CD4-positive, alpha-beta T cell treated with Interferon alpha-2 for 1 hour (primary cell): ENCODE data around the gene BRMS1L.
"Not testable (repeated sequence)": the region's sequence is repeated elsewhere in the genome, so short reads cannot be mapped to it uniquely, and the experiment has no call there.

Source experiments
- DNase-seq, 2 donors: peaks; one replicate each; pipeline ENCODE4 v3.0.0-alpha.2; 2020 to 2022

The BRMS1L gene, protein sequence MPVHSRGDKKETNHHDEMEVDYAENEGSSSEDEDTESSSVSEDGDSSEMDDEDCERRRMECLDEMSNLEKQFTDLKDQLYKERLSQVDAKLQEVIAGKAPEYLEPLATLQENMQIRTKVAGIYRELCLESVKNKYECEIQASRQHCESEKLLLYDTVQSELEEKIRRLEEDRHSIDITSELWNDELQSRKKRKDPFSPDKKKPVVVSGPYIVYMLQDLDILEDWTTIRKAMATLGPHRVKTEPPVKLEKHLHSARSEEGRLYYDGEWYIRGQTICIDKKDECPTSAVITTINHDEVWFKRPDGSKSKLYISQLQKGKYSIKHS

DNA sequence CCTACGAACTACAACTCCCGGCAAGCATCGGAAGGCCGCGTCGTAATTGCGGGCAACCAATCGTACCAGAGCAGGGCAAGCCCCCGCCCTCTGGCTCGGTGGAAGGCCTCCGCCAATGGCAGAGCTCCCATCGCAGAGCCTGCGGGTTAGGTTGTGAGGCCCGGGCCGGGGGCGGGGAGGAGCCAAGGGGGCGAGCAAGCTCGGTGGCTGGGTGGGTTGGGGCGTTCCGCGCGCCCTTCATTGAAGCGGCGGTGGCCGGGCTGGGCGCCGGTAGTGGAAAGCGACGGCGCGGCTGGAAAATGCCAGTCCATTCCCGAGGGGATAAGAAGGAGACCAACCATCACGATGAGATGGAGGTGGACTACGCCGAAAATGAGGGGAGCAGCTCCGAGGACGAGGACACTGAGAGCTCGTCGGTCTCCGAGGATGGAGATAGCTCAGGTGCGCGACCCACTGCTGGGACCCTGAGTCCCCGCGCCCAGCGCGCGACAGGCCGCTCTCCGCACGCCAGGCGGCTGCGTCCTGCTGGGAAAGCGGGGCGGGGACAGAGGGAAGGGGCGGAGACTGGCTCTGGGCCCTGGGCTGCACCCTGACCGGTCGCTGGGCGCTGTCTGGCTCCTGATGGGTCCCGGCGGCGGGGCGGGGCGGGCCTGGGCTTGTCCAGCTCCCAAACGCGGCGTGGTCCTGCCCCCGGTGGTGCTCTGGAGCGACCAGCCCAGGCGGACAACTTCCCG, at the start of gene BRMS1L:
Gene BRMS1L, plus strand, starts transcription at position 121 of the 734 bp plus-strand sequence. Its CDS starts 179 bp downstream, at position 300.
- DNase-seq, result peak; percentile 97

DNA sequence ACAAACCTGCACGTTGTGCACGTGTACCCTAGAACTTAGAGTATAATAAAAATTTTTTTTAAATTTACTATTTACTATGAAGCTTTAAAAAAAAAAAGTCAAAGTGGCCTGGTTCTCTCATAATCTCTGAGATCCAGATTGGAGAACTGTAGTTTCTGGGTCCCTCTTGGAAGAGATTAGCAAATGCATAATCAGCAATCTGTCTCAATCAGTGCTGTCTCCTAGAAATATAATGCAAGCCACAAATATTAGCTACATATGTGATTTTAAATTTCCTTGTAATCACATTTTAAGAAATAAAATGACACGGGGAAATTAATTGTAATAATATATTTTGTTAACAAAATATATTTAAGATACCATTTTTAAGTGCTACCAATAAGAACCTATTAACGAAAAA, 49.3 kb upstream of the BRMS1L start:
- DNase-seq, result no peak

DNA sequence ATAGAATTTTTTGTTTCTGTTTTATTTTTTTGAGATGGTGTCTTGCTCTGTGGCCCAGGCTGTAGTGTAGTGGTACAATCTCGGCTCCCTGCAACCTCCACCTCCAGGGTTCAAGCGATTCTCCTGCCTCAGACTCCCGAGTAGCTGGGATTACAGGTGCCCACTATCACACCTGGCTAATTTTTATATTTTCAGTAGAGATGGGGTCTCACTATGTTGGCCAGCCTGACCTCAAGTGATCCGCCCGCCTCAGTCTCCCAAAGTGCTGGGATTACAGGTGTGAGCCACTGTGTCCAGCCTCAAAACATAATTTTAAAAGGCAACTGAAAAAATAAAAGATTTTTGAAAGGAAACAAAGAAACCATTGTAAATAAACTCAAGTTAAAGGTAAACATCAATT, 48.6 kb upstream of the BRMS1L start:
- DNase-seq, result not testable (repeated sequence)

DNA sequence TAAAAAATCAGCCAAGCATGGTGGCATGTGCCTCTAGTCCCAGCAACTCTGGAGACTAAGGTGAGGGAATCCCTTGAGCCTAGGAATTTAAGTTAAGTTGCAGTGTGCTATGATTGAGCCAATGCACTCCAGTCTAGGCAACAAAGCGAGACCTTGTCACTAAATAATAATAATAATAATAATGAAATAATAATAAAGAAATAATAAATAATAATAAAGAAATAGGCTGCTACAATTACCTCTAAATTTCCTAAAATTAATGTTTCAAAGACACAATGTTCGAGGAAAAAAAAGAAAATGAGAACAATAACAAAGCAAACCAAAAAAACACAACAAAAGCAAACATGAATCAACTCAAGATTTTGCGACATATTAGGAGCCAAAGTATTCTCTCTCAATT, 46.8 kb upstream of the BRMS1L start:
- DNase-seq, result no peak

DNA sequence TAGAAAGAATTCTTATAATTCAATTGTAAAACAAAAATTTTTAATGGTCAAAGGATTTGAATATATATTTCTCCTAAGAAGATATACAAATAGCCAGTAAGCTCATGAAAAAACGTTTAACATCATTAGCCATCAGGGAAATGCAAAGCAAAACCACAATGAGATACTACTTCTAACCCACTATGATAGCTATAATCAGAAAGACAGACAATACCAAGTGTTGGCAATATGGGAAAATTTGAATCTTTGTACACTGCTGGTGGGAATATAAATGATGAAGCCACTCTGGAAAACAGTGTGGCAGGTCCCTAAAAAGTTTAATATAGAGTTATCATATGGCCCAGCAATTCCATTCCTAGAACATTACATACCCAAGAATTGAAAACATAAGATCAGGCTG, 42.4 kb upstream of the BRMS1L start:
- no peak for DNase-seq

DNA sequence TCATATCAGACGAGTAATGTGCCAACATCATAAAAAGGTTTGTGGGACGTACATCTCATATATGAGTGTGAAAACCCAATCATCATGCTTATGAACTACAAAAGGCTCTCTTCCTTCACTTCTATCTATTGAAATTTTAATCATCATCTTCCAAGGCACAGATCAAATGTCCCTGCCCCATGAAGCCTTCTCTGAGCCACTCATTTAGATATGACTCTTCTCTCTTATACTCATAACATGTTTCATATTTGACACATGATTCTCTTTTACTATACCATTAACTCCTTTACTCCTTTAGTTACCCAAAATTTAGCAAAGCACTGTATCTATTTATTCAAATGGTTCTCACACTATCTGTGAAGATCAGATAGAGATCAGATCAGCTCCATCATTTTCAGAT, 39.3 kb upstream of the BRMS1L start:
- DNase-seq, result no peak

DNA sequence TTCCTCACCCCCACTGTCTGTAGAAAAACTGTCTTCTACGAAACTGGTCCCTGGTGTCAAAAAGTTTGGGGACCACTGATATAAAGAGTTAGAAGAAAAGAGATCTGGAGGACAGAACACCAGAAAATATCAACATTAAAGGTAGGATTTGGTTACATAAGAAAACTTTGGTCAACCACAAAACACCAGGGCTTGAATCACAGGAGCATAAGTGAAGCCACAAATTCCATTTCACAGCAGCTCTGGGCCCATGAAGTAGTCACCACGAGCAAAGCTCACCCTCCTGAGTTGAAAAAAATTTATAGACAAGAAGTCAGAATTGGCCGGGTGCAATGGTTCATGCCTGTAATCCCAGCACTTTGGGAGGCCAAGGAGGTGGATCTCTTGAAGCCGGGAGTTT, 36.5 kb upstream of the BRMS1L start:
- no peak for DNase-seq

DNA sequence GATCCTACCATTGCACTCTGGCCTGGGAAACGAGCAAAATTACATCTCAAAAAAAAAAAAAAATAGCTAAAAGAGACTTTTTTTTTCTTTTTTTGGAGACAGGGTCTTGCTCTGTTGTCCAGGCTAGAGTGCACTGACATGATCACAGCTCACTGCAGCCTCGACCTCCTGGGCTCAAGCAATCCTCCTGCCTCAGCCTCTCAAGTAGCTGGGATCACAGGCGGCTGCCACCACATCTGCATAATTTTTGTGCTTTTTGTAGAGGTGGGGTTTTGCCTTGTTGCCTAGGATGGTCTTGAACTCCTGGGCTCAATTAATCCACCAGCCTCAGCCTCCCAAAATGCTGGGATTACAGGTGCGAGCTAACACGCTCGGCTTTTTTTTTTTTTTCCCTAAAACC, 28.3 kb upstream of the BRMS1L start:
- no peak for DNase-seq

DNA sequence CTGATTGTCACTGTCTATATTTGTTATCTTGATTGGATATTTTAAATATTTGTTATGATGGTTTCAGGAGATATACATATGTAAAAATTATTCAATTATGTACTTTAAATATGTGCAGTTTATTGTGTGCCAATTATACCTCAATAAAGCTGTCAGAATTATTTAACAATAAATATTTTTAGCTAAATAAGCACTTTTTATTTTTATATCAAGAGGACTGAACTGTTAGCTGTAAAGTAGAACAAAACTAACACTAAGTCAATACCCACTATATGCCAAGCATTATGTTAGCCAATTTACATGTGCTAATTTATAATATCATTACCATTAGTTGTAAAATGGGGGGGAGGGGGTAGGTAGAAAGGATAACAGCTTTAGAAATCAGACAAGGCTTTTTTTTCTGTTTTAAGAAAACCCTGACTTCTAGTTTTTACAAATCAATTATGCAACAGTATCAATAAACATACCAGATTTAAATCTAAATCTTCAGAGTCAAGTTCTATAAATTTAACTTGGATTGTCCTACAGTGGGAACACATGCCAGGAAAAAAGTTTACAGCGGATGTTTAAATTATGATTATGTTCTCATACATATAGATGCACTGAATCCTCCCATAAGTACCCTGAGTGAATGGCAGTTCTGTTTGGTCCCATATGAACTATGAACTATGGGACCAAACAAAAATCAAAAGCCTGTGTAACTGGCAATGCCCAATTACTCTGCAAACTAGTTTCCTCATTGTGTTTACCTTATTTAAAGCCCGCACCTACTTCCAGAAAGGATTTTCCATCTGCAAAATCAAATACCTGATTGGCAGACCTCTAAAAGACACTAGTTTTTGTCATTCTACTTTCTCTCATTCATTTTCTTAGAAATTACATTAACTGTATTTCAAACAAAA, 19.9 kb upstream of the BRMS1L start:
- no peak for DNase-seq

DNA sequence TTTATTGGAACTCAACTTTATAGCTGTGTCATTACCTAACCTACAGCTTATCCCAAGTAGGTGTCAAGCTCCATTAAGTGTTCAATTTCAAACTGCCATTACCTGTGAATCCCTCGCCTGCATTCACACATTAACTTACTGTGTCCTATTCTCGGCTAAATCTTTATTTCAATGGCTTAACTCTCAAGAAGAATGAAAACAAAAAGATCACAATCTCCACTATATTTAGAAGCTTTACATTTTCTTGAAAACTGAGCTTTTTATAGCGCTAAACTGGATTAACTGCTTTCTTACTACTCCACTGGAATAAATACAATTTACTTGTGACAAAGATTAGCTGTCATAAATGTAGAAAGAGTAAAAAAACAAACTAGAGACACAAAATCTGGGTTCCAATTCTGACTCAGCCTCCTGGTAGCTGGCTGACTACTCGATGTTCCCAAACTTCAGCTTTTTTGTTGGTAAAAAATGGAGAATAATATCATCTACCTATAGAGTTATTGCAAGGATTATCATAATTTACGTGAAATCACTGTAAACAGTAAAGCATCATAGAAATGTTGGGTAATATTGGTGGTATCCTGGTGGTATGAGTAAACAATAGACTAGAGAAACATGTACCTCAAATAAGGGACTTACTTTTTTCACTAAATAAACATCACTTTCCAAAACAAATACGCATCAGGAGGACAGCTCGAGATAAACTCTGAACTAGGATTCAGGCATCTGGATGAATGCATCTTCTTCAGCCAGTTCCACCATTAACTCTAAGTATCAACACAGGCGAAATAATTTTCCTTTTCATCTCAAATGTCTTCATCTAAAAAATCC, 18.8 kb upstream of the BRMS1L start:
- DNase-seq, result no peak

DNA sequence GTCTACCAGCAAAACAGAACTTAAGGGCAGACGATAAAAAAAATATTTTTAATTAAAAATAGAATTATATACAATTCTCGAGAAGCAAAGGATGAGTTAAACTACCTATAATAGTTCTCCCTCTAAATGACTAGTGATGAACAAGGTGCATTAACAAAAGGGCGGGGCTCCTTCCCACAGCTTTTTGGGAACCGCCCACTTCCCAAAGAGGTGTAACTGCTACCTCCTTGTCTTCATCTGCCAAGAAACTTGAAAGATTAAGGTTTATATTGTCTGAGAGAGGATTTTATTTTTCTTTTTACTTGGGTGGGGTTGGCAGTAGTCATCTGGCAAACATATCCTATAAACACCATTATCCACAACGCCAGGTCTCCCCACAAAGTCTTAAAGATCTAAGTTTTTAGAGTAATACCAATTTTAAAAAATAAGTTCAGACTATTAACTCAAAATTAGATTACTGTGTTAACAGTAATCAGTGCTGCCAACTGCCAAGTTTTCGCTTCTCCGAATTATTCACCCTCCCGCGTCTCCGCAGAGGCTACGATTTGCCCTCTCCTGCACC, 18.0 kb upstream of the BRMS1L start:
- DNase-seq, result peak in 1 of 2 donors; percentile 45

DNA sequence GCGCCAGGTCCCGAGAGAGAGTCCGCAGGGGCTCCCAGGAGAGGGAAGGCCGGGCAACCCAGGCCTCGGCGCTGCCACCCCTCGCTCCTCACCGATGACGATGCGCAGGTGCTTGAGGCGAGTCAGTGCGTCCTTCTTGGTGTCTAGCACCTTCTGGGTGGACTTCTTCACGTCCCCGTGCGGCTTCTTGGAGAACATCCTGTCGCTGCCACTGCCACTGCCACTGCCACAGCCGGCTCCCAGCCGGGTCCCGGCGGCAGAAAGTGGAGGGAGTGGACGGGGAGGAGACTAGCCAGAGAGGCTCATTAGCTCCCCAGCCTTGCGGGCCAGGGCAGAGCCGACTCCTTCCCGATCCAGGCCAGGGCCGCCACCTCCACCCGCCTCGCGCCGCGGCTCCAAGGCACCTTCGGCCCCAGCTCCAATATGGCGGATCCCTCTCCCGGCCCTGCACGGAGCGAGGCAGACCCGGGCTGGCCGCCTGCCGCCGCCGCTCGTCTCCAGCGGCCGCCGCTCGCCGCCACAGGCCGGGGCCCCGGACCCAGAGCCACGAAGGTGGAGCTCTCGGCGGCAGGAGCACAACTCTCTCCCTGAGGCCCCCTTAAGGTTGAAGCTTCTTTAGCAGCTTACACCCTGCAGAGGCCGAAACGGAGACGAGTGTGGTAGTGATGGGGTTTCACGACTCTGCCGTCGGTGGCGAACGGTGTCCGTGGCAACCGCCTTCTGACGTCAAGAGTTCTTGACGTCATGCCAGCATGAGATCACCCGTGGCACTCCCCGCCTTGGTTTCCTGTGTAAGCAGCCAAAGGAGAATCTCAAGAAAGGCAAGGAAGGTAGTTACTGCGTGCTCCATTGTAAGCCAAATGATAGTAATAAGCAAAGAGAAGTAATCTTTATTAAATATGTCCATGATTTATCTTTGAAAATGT, 17.2 kb upstream of the BRMS1L start, which contains the start of gene RALGAPA1:
Gene RALGAPA1, minus strand, starts transcription at position 658 of the 926 bp plus-strand sequence. Its CDS starts 460 bp downstream, at position 198.
- DNase-seq, result peak; percentile 97

DNA sequence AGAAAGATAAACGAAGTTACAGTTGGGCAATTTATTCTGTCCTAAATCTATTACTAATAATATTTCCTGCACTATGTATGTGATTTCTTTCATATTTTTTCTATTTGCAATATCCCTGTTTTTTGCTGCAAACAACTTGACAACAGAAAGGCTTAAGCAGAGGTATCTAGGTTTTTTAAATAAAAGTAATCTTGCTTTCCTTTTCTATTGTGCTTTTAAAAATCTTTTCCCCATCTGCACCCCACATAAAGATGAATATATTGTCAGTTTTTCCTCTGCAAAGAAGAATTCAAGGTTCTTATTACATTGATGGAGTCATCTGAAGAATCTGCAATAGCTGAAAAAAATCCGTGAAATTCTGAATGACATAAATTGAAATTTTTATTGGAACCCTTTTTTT, 16.5 kb upstream of the BRMS1L start:
- DNase-seq, result no peak

DNA sequence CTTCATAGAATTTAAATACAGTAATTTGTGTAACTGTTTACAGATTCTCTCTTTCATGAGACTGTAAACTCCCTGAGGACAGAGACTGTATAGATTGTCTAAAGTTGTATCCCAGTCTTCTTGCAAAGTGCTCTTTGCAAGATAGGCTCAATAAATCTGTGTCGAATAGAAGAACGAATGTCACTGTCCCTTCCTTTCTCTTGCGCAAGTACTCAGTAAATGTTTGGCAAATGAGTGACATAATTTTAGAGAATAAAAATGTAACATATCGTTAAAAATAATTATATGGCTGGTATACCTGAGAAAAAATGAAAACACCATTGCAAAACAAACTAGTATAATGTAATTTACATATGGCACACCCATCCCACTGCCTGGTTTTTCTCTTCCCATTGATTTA, 15.2 kb upstream of the BRMS1L start:
- DNase-seq, result no peak

DNA sequence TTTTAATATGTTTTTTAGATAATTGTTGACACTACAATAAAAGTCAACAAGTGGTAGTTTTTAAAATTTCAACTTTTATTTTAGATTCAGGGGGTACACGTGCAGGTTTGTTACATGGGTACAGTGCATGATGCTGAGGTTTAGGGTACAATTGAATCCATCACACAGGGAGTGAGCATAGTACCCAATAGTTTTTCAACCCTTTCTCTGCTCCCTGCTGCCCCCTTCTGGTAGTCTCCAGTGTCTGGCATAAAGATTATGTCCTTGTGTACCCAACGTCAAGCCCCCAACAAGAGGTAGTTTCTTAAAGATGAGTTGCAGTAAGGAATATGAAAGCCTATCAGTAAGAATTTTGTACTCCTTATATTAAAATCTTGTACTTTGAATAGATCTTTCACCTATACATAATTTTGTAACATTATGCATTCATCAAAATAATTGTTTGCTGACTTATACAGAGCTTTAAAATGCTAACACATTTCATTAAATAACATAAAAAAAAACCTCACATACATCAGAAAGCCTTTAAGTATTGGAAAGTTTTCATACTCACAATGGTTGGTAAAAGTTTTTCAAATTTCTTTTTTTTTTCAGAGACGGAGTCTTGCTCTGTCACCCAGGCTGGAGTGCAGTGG, 11.7 kb upstream of the BRMS1L start:
- peak; percentile 77 to 86 for DNase-seq

DNA sequence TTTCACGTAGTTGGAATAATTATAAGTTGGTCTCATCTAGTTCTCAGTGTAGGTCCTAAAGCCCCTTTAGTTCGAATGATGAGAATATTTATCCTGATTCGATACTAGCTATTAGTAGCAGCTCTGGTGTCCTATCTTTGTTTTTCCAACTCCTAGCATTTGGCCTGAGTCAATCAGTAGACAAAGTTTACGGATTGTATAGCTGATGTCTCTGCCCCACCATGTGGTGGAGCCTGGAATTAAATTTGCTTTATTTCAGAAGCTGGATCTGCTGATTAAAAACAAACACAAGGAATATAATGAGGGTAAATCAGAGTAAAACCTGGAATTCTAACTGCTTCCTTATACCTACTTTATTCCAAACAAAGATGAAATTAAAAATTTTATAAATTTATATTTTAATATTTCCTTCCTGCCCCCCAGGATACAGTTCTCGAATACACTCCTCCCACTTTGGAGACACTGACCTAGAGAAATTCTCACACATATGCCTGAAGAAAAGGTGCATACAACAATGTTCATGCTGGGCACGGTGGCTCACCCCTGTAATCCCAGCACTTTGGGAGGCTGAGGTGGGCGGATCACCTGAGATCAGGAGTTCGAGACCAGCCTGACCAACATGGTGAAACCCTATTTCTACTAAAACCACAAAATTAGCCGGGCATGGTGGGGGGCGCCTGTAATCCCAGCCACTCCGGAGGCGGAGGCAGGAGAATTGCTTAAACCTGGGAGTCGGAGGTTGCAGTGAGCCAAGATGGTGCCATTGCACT, 7.6 kb upstream of the BRMS1L start:
- DNase-seq, result peak in 1 of 2 donors; percentile 42

DNA sequence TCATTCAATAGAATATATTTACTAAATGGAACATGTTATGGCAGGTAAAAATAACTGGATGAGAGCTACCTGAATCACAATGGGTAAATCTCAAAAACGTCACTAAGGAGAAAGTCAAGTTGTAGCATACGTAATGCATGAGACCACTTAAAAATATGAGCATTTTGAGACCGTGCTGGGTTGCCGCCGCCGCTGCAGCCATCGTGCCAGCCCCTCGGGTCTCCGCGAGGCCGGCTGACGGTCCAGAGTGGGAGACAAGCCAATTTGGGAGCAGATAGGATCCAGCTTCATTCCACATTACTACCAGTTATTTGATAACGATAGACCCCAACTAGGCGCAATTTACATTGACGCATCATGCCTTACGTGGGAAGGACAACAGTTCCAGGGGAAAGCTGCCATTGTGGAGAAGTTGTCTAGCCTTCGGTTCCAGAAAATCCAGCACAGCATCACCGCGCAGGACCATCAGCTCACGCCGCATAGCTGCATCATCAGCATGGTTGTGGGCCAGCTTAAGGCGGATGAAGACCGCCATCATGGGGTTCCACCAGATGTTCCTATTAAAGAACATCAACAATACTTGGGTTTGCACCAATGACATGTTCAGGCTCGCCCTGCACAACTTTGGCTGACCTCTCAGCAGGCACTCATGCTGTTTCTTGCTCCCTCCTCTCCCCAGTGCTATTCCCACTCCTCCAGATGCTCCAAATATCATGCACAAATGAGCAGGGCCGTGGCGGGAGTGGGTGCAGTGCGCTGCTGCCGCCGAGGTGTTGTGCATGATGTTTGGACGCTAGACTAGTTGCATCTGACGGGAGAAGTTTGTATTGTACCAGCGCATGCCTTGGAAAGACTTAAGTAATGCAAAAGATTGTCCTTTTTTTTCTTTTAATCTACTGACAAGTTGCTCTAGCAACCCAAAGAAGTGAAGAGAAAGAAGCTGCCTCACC, 6.3 kb upstream of the BRMS1L start:
- DNase-seq, result no peak
